ENCODE results near the gene SYPL1.
"Not testable (repeated sequence)": the region's sequence is repeated elsewhere in the genome, so short reads cannot be mapped to it uniquely, and the experiment has no call there.

SYPL1 gene

GRCh38 chr7:106112118-106112971 is at the start of gene SYPL1:
Gene SYPL1, minus strand, starts transcription at chr7:106112312. Its CDS starts 104 bp downstream, at chr7:106112208.
- DNase-seq, result peak; percentile 58

- no peak for DNase-seq
Observed at GRCh38 chr7:106155027-106155426, 42.9 kb upstream of the SYPL1 start.

GRCh38 chr7:106153891-106154449 is 41.9 kb upstream of the SYPL1 start:
- DNase-seq, result peak; percentile 45

- DNase-seq, result no peak
Observed at GRCh38 chr7:106152313-106152665, 40.2 kb upstream of the SYPL1 start.

- DNase-seq, result no peak
Observed at GRCh38 chr7:106151459-106152312, 39.6 kb upstream of the SYPL1 start.

GRCh38 chr7:106143711-106144337 is 31.7 kb upstream of the SYPL1 start:
- DNase-seq, result no peak

GRCh38 chr7:106142136-106142535 is 30.0 kb upstream of the SYPL1 start:
- DNase-seq, result no peak

GRCh38 chr7:106140406-106141173 is 28.5 kb upstream of the SYPL1 start:
- DNase-seq, result no peak

- DNase-seq, result no peak
Observed at GRCh38 chr7:106139265-106140251, 27.4 kb upstream of the SYPL1 start.

GRCh38 chr7:106138776-106139175 is 26.7 kb upstream of the SYPL1 start:
- DNase-seq, result no peak

GRCh38 chr7:106138181-106138580 is 26.1 kb upstream of the SYPL1 start:
- not testable (repeated sequence) for DNase-seq

GRCh38 chr7:106134241-106134640 is 22.1 kb upstream of the SYPL1 start:
- DNase-seq, result no peak

- no peak for DNase-seq
Observed at GRCh38 chr7:106129291-106129690, 17.2 kb upstream of the SYPL1 start.

- no peak for DNase-seq
Observed at GRCh38 chr7:106128836-106129235, 16.7 kb upstream of the SYPL1 start.

GRCh38 chr7:106127984-106128780 is 16.1 kb upstream of the SYPL1 start:
- no peak for DNase-seq

GRCh38 chr7:106126170-106126938 is 14.2 kb upstream of the SYPL1 start:
- no peak for DNase-seq

GRCh38 chr7:106125417-106125816 is 13.3 kb upstream of the SYPL1 start:
- DNase-seq, result no peak

GRCh38 chr7:106124186-106124585 is 12.1 kb upstream of the SYPL1 start:
- no peak for DNase-seq

GRCh38 chr7:106122713-106123112 is 10.6 kb upstream of the SYPL1 start:
- DNase-seq, result no peak
